Measurements from ENCODE around the gene NR5A1.

The NR5A1 gene

GRCh38 chr9:124457887-124458431, 49.2 kb downstream of the NR5A1 start:
- DNase-seq (ENCODE audit: low spot score): no peak

GRCh38 chr9:124457079-124457886, 49.9 kb downstream of the NR5A1 start:
- no peak for DNase-seq (ENCODE audit: low spot score)

GRCh38 chr9:124456341-124457078, 50.7 kb downstream of the NR5A1 start:
- no peak for DNase-seq (ENCODE audit: low spot score)

GRCh38 chr9:124455820-124456219, 51.4 kb downstream of the NR5A1 start:
- no peak for DNase-seq (ENCODE audit: low spot score)

- DNase-seq (ENCODE audit: low spot score): no peak
These were observed 52.3 kb downstream of the NR5A1 start for GRCh38 chr9:124454791-124455443.

GRCh38 chr9:124454296-124454695, 52.9 kb downstream of the NR5A1 start:
- no peak for DNase-seq (ENCODE audit: low spot score)

- peak; percentile 73 for DNase-seq (ENCODE audit: low spot score)
These were observed 53.5 kb downstream of the NR5A1 start for GRCh38 chr9:124453586-124454191.

GRCh38 chr9:124452841-124453585, 54.2 kb downstream of the NR5A1 start:
- DNase-seq (ENCODE audit: low spot score): no peak

- no peak for DNase-seq (ENCODE audit: low spot score)
These were observed 54.9 kb downstream of the NR5A1 start for GRCh38 chr9:124452326-124452725.

GRCh38 chr9:124450931-124451661, 56.1 kb downstream of the NR5A1 start:
- no peak for DNase-seq (ENCODE audit: low spot score)

- DNase-seq (ENCODE audit: low spot score): no peak
These were observed 56.8 kb downstream of the NR5A1 start, which contains the start of gene ADGRD2 for GRCh38 chr9:124450241-124450924. ADGRD2 (plus strand) TSS chr9:124450451; CDS start chr9:124451667, 1,216 bp downstream.

GRCh38 chr9:124449381-124450151, 57.6 kb downstream of the NR5A1 start:
- no peak for DNase-seq (ENCODE audit: low spot score)

- no peak for DNase-seq (ENCODE audit: low spot score)
These were observed 59.2 kb downstream of the NR5A1 start for GRCh38 chr9:124448019-124448418.

- no peak for DNase-seq (ENCODE audit: low spot score)
These were observed 59.9 kb downstream of the NR5A1 start for GRCh38 chr9:124447297-124447661.

- no peak for DNase-seq (ENCODE audit: low spot score)
These were observed 63.0 kb downstream of the NR5A1 start for GRCh38 chr9:124444166-124444565.

GRCh38 chr9:124443625-124444024, 63.6 kb downstream of the NR5A1 start:
- no peak for DNase-seq (ENCODE audit: low spot score)

- DNase-seq (ENCODE audit: low spot score): no peak
These were observed 64.4 kb downstream of the NR5A1 start for GRCh38 chr9:124442826-124443225.

- no peak for DNase-seq (ENCODE audit: low spot score)
These were observed 64.8 kb downstream of the NR5A1 start for GRCh38 chr9:124442379-124442778.

- DNase-seq (ENCODE audit: low spot score): no peak
These were observed 65.9 kb downstream of the NR5A1 start for GRCh38 chr9:124441291-124441690.
